Progenitor cell of endocrine pancreas (in vitro differentiated cells): ENCODE measurements around the gene ABCA1. TPM values are rescaled to one million over a fixed set of nuclear protein-coding genes. Genes with fewer than 3 reads are reported as not detected.

Experiments used
- DNase-seq: peaks from one replicate; pipeline ENCODE4 v3.0.0; 2021; ENCODE audit warnings: low spot score; ENCODE audit not compliant: unreplicated experiment
- H3K27ac Mint-ChIP-seq: 2 replicates; pipeline ENCODE4 v1.8.0; 2021; ENCODE audit warnings: mild to moderate bottlenecking, moderate library complexity, mixed read lengths
- H3K27me3 Mint-ChIP-seq: 2 replicates; pipeline ENCODE4 v1.8.0; 2021; ENCODE audit warnings: mixed read lengths
- H3K36me3 Mint-ChIP-seq: 2 replicates; pipeline ENCODE4 v1.8.0; 2022; ENCODE audit warnings: mixed read lengths; ENCODE audit not compliant: insufficient read depth
- H3K4me1 Mint-ChIP-seq: 2 replicates; pipeline ENCODE4 v1.8.0; 2021; ENCODE audit warnings: low read depth, mixed read lengths
- H3K4me3 Mint-ChIP-seq: 2 replicates; pipeline ENCODE4 v1.8.0; 2021; ENCODE audit warnings: low read depth, mild to moderate bottlenecking, moderate library complexity, mixed read lengths
- H3K9me3 Mint-ChIP-seq: 2 replicates; pipeline ENCODE4 v1.8.0; 2021; ENCODE audit warnings: low read depth, mixed read lengths
- CTCF ChIP-seq: fragments of 200-600 bp; sonication (generic); IDR thresholded peaks from one replicate; pipeline ENCODE4 v1.5.0; 2021; ENCODE audit warnings: antibody characterized with exemption, mild to moderate bottlenecking; ENCODE audit not compliant: unreplicated experiment
- total RNA-seq: library from RNA; stranded (reverse); gene quantifications from 2 replicates; pipeline ENCODE4 v1.2.1, GENCODE V29; 2021

The ABCA1 gene
- total RNA-seq, 1 donor from 2014 or later: 41.1 TPM

GRCh38 chr9:104866191-104866590 lies 61.8 kb downstream of the ABCA1 start:
- Mint-ChIP-seq H3K4me3 (no peak overlapping the region), H3K9me3 (no peaks in the 10 kb centered on the region), H3K27me3 (no peaks in the 10 kb centered on the region), H3K4me1 (peaks cover 31% of the 10 kb centered on the region), H3K27ac (no peak overlapping the region), H3K36me3 (peaks cover 5% of the 10 kb centered on the region)
- no peak for TF ChIP-seq CTCF
- DNase-seq: no peak

- Mint-ChIP-seq H3K27me3 (no peaks in the 10 kb centered on the region), H3K36me3 (peaks cover 3% of the 10 kb centered on the region), H3K4me1 (peaks cover 28% of the 10 kb centered on the region), H3K27ac (no peak overlapping the region), H3K4me3 (no peak overlapping the region), H3K9me3 (no peaks in the 10 kb centered on the region)
- TF ChIP-seq CTCF: no peak
- DNase-seq: no peak
These were observed 63.3 kb downstream of the ABCA1 start for GRCh38 chr9:104864675-104865104.

GRCh38 chr9:104863180-104863883 lies 64.6 kb downstream of the ABCA1 start:
- DNase-seq: no peak
- peaks cover 5% of the 10 kb centered on the region for H3K36me3 Mint-ChIP-seq
- no peaks in the 10 kb centered on the region for H3K9me3 Mint-ChIP-seq
- H3K27me3 Mint-ChIP-seq: no peaks in the 10 kb centered on the region
- TF ChIP-seq CTCF: peak; percentile 84
- no peak overlapping the region for H3K4me3 Mint-ChIP-seq
- H3K4me1 Mint-ChIP-seq: peaks cover 25% of the 10 kb centered on the region
- peak overlapping the region; percentile 70 for H3K27ac Mint-ChIP-seq

- Mint-ChIP-seq H3K27me3 (no peaks in the 10 kb centered on the region), H3K4me1 (peaks cover 29% of the 10 kb centered on the region), H3K27ac (no peak overlapping the region), H3K4me3 (no peak overlapping the region), H3K9me3 (no peaks in the 10 kb centered on the region), H3K36me3 (peaks cover 6% of the 10 kb centered on the region)
- TF ChIP-seq CTCF: no peak
- no peak for DNase-seq
These were observed 66.6 kb downstream of the ABCA1 start for GRCh38 chr9:104861397-104861796.

GRCh38 chr9:104860263-104860662 lies 67.7 kb downstream of the ABCA1 start:
- no peak for DNase-seq
- H3K4me1 Mint-ChIP-seq: peaks cover 40% of the 10 kb centered on the region
- no peak overlapping the region for H3K27ac Mint-ChIP-seq
- no peaks in the 10 kb centered on the region for H3K9me3 Mint-ChIP-seq
- no peaks in the 10 kb centered on the region for H3K27me3 Mint-ChIP-seq
- H3K4me3 Mint-ChIP-seq: no peak overlapping the region
- TF ChIP-seq CTCF: no peak
- H3K36me3 Mint-ChIP-seq: peaks cover 4% of the 10 kb centered on the region
